ENCODE data around the gene PITX1. TPM values are rescaled to one million over a fixed set of nuclear protein-coding genes. Genes with fewer than 3 reads are reported as not detected.

Gene PITX1
- total RNA-seq, 2 donors from 2014 or later, result 1.3 to 2.4 TPM

- H3K36me3 ChIP-seq (ENCODE audit: control insufficient read depth, insufficient read depth, low read length), result peaks cover 3% of the 10 kb centered on the region
- H3K4me3 ChIP-seq (ENCODE audit: low read length), result no peak overlapping the region
- peaks cover 97% of the 10 kb centered on the region for H3K27me3 Mint-ChIP-seq (ENCODE audit: insufficient read depth)
- H3K36me3 Mint-ChIP-seq (ENCODE audit: low read depth), result no peaks in the 10 kb centered on the region
- H3K9me3 Mint-ChIP-seq, result no peaks in the 10 kb centered on the region
- WGBS, 2 experiments (ENCODE audit: insufficient coverage in 1 of 2, insufficient read length in 1 of 2), result 19 to 26% methylated on average over 29 to 79 of the region's 79 CpGs
- H3K4me3 Mint-ChIP-seq, result peak overlapping the region; percentile 28
- peaks cover 25% of the 10 kb centered on the region for H3K4me1 Mint-ChIP-seq
- H3K27me3 ChIP-seq (ENCODE audit: control insufficient read depth, insufficient read depth, low read length, poor library complexity, severe bottlenecking), result peaks cover 88% of the 10 kb centered on the region
- no peak overlapping the region for H3K27ac Mint-ChIP-seq
- no peaks in the 10 kb centered on the region for H3K9me3 ChIP-seq (ENCODE audit: control insufficient read depth, low read length)
- no peaks in the 10 kb centered on the region for H3K4me1 ChIP-seq (ENCODE audit: control insufficient read depth, insufficient read depth, low read length)
- TF ChIP-seq CTCF (conservative IDR thresholded peaks at IDR 0.05), result no peak
- no peak overlapping the region for H3K9ac ChIP-seq (ENCODE audit: extremely low read depth, low read length, poor library complexity, severe bottlenecking)
- DNase-seq, result peak; percentile 71
- no peak overlapping the region for H3K27ac ChIP-seq (ENCODE audit: low read depth, low read length)
Measured at GRCh38 chr5:135027697-135028615, 6.1 kb downstream of the PITX1 start.

DNA sequence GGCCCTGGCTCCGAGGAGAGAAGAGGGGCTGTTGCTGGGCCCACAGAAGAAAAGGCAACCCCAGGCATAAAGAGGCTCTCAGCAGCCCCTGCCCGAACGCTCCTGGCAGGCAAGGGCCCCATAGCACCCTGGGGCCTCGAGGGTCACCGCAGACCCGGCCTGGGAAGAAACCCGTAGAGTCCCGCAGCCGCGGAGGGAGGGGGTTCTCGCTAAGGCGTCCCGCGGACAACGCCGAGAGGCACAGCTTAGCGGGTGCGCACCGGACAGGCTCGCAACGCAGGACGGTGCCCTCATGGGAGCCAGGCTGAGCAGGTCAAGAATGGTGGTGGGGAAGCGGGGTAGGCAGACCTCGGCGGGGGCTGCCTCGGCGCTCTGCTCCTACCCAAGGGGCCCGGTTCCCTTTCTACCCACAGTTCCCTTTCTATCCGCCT, 6.7 kb downstream of the PITX1 start:
- no peak for TF ChIP-seq CTCF (conservative IDR thresholded peaks at IDR 0.05)
- Mint-ChIP-seq H3K4me1 (peaks cover 25% of the 10 kb centered on the region), H3K27me3 (ENCODE audit: insufficient read depth) (peaks cover 97% of the 10 kb centered on the region), H3K36me3 (ENCODE audit: low read depth) (no peaks in the 10 kb centered on the region), H3K27ac (no peak overlapping the region), H3K4me3 (peak overlapping the region; percentile 28), H3K9me3 (no peaks in the 10 kb centered on the region)
- whole genome bisulfite sequencing, 2 experiments (ENCODE audit: insufficient coverage in 1 of 2, insufficient read length in 1 of 2), result 26 to 29% methylated on average over 8 to 29 of the region's 29 CpGs
- DNase-seq, result peak; percentile 70
- H3K9me3 ChIP-seq (ENCODE audit: control insufficient read depth, low read length), result no peaks in the 10 kb centered on the region
- peaks cover 81% of the 10 kb centered on the region for H3K27me3 ChIP-seq (ENCODE audit: control insufficient read depth, insufficient read depth, low read length, poor library complexity, severe bottlenecking)
- no peak overlapping the region for H3K9ac ChIP-seq (ENCODE audit: extremely low read depth, low read length, poor library complexity, severe bottlenecking)
- no peak overlapping the region for H3K27ac ChIP-seq (ENCODE audit: low read depth, low read length)
- H3K4me1 ChIP-seq (ENCODE audit: control insufficient read depth, insufficient read depth, low read length), result no peaks in the 10 kb centered on the region
- peaks cover 3% of the 10 kb centered on the region for H3K36me3 ChIP-seq (ENCODE audit: control insufficient read depth, insufficient read depth, low read length)
- no peak overlapping the region for H3K4me3 ChIP-seq (ENCODE audit: low read length)

GRCh38 chr5:135026645-135027265, 7.3 kb downstream of the PITX1 start:
- DNase-seq, result no peak
- H3K27ac Mint-ChIP-seq, result no peak overlapping the region
- H3K36me3 Mint-ChIP-seq (ENCODE audit: low read depth), result no peaks in the 10 kb centered on the region
- Histone ChIP-seq H3K4me3 (ENCODE audit: low read length) (no peak overlapping the region), H3K27ac (ENCODE audit: low read depth, low read length) (no peak overlapping the region), H3K9ac (ENCODE audit: extremely low read depth, low read length, poor library complexity, severe bottlenecking) (no peak overlapping the region), H3K9me3 (ENCODE audit: control insufficient read depth, low read length) (no peaks in the 10 kb centered on the region), H3K36me3 (ENCODE audit: control insufficient read depth, insufficient read depth, low read length) (peaks cover 3% of the 10 kb centered on the region), H3K4me1 (ENCODE audit: control insufficient read depth, insufficient read depth, low read length) (no peaks in the 10 kb centered on the region), H3K27me3 (ENCODE audit: control insufficient read depth, insufficient read depth, low read length, poor library complexity, severe bottlenecking) (peaks cover 80% of the 10 kb centered on the region)
- TF ChIP-seq CTCF (conservative IDR thresholded peaks at IDR 0.05), result no peak
- no peak overlapping the region for H3K4me3 Mint-ChIP-seq
- peaks cover 97% of the 10 kb centered on the region for H3K27me3 Mint-ChIP-seq (ENCODE audit: insufficient read depth)
- H3K4me1 Mint-ChIP-seq, result peaks cover 21% of the 10 kb centered on the region
- no peaks in the 10 kb centered on the region for H3K9me3 Mint-ChIP-seq
- 55 to 57% methylated on average over 4 to 12 of the region's 12 CpGs for WGBS, 2 experiments (ENCODE audit: insufficient coverage in 1 of 2, insufficient read length in 1 of 2)

All from endodermal cell (in vitro differentiated cells).